GM15510 (cell line): Measurements from ENCODE around the gene GPRC5A.

Source experiments
- POLR2A ChIP-seq: IDR thresholded peaks from 3 replicates; pipeline ENCODE4 v1.6.1; 2011; ENCODE audit warnings: borderline replicate concordance; ENCODE audit not compliant: insufficient read length; ENCODE audit errors: extremely low read depth

Gene GPRC5A, protein sequence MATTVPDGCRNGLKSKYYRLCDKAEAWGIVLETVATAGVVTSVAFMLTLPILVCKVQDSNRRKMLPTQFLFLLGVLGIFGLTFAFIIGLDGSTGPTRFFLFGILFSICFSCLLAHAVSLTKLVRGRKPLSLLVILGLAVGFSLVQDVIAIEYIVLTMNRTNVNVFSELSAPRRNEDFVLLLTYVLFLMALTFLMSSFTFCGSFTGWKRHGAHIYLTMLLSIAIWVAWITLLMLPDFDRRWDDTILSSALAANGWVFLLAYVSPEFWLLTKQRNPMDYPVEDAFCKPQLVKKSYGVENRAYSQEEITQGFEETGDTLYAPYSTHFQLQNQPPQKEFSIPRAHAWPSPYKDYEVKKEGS

GRCh38 chr12:12891080-12891880 lies at the start of gene GPRC5A:
Gene GPRC5A (plus strand): TSS chr12:12891562. CDS start chr12:12908250, 16,688 bp downstream.
- no peak for TF ChIP-seq POLR2A

DNA sequence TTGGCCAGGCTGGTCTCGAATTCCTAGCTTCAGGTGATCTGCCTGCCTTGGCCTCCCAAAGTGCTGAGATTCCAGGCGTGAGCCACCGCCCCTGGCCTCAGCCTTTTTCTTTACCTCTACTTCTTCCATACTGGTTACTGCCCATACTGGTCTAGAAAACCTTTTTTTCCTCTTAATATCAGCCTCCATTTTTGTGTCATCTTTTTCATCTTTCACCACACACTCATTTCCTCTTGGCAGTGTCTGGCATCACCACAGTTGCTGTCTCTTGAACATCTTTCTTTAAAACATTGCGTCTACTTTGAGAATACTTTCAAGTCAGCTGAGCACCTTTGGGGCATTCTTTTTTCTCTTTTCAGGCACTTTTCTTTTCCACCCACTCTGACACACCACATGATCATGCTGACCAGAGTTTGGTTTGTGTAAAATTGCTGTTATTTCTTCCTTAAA lies 45.5 kb upstream of the GPRC5A start:
- no peak for TF ChIP-seq POLR2A

DNA sequence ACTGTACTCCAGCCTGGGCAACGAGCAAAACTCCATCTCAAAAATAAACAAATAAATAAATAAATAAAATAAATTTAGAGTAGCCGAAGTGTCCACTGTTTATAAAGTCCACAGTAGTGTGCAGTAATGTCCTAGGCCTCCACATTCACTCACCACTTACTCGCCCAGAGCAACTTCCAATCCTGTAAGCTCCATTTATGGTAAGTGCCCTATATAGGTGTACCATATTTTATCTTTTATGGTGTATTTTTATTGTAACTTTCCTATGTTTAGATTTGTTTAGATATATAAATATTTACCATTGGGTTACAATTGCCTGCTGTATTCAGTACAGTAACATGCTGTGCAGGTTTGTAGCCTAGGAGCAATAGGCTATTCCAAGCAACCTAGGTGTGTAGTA lies 37.9 kb upstream of the GPRC5A start:
- TF ChIP-seq POLR2A: no peak

GRCh38 chr12:12859690-12860089 lies 31.7 kb upstream of the GPRC5A start:
- TF ChIP-seq POLR2A: no peak

GRCh38 chr12:12864243-12864642 lies 27.1 kb upstream of the GPRC5A start:
- no peak for TF ChIP-seq POLR2A

- no peak for TF ChIP-seq POLR2A
Observed at GRCh38 chr12:12868477-12869235, 22.7 kb upstream of the GPRC5A start.

GRCh38 chr12:12870465-12870864 lies 20.9 kb upstream of the GPRC5A start:
- TF ChIP-seq POLR2A: no peak

DNA sequence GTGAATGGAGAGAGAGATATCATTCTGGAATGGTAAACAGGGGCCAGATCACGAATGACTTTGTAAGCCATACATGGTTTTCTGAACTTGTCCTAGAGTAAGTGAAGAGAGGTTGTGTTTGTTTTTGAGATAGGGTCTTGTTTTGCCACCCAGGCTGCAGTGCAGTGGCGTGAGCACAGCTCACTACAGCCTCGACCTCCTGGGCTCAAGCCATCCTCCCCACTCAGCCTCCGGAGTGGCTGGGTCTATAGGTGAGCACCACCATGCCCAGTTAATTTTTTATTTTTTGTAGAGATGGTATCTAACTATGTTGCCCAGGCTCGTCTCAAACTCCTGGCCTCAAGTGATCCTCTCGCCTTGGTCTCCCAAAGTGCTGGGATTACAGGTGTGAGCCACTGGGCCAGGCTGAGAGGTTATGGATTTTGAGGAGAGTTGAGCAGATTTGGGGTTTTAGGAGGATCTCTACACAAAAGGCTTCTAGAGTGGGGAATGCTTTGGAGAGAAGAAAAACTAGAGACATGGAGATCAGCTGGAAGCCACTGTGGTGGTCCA lies 19.7 kb upstream of the GPRC5A start:
- no peak for TF ChIP-seq POLR2A

DNA sequence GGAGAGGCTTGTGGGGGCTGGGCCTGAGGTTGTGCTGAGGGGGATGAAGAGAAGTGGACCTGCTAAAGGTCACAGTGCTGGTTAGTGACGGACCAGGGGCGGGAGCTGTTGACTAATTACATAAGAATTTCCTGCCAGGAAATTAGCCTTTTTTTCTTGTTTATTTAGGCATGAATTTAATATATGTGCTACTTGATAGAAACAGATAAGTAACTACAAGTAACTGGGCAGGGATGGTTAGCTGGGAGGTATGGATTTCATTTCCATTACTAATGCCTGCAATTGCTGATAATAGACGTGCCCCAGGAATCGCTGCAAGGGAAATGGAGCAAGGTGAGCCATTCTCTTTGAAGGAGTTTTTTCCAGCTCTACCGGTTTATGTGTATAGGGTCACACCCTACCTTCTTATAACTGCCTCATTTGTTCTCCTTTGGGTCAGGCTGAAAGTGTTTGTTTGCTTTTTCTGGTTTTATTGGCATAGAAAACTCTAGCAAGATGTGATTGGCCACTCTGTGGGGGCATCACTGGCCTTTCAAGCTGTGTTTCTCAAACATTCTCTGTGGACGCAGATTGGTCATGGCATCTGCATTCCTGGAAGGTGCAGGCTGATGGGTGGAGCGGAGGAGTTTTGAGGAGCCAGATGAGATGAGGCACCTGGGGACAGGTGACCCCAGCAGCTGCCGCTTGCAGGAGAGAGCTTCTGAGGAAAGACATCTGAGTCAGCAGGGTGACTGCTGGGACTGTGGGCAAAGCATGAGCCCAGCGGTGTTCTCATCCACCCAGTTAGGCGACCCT lies 19.0 kb upstream of the GPRC5A start:
- TF ChIP-seq POLR2A: no peak

DNA sequence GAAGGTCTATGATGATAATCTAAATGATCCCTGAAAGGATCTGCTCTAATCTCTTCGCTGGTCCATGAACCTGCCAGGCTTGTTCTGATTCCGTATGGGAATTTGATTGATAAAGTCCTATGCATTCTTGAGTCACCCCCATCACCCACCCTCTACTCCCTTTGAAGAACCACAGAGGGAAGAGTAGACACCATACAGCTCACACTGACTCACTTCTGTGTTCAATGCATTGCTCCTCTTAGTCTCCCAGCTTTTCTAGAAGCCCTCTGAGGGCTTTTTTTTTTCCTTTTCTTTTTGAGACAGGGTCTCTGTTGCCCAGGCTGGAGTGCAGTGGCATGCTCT lies 18.5 kb upstream of the GPRC5A start:
- TF ChIP-seq POLR2A: no peak

DNA sequence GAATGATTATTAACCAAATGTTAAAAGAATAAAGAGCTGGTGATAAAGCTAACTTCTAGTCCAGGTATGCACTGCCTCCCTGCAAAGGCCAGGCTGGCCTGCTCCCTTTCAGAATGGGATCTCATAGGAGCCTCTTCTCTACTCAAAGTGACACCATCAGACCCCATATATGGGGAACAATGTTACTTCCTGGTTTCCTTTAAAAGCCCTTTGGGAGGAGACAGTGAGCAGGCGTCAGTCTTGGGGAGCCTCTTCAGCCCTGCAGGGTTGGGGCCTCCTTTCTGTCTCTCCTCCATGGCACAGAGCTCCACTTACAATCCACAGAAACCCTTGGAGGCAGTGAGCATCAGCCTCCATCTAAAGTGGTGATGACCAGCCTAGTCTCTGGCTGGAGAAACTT lies 17.3 kb upstream of the GPRC5A start:
- no peak for TF ChIP-seq POLR2A

DNA sequence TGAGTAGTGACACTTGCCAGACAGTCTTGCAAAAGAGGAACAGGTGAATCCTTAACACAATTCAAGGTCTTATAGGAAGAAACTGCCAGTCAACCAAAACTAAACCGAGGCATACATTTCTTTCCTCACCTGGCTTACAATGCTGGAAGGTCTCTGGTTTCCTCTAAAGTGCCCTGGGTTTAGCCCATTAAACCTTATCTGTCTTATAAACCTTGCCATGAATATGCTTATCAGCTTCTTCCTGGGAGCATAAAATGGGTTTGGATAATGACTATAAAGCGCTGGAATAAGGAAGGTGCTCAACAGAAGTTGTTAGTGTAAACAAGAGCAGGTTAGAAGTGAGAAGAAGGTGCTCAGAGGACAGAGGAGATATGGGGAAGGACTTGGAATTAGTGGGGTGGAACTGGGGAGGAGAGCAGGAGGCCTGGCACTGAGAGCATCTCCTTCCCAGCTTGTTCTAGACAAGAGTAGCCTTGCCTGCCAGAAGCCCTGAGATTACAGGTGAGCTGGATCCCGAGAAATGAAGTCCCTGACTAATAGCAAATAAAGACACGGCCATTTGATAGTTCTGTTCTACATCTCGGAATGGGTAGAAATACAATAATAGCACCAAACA lies 14.1 kb upstream of the GPRC5A start:
- TF ChIP-seq POLR2A: no peak

DNA sequence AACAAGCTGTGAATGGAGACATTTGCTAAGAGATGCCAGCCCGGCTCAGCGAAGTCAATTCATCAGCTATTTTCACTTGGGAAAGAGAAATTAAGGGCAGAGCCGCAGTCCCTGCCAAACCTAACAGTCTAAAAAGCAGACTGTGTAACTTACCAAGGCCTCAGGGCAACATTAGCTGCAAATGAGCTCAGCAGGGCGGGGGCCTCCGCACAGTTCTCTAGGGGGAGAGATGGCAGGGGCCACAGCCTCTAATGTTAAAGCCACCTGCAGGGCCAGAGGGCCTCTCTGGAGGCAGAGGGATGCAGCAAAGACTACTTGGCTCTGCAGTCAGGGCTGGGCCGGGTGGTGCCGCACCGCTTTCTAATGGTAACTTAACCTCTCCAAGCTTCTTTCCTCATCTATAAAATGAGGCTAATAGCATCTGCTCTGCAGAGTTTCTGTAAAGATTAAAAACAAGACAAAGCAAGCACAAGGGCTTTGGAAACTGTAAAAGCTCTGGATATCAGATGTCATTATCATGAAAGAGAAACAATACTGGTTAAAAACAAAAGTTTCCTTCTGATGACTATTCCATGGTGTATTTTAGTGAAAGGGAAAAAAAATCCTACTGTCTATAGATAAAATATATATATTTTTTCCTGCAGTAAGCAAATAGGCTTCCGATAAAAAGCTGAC lies 13.4 kb upstream of the GPRC5A start:
- no peak for TF ChIP-seq POLR2A

DNA sequence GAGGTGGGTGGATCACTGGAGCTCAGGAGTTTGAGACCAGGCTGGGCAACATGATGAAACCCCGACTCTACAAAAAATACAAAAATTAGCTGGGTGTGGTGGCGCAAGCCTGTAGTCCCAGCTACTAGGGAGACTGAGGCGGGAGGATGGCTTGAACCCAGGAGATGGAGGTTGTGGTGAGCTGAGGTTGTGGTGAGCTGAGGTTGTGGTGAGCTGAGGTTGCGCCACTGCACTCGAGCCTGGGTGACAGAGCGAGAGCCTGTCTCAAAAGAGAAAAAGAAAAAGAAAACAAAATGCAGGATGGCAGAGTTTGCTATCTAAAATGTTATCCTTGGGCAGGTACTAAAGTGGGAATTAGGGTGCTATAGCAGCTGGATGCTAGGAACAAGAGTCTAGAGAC lies 10.8 kb upstream of the GPRC5A start:
- TF ChIP-seq POLR2A: no peak
